Brain microvascular endothelial cell (primary cell): ENCODE measurements around the gene SBF2.

ENCODE experiments used
- DNase-seq: peaks from one replicate; pipeline ENCODE4 v3.0.0-alpha.2; 2020
- H3K27ac ChIP-seq: fragments of 250-450 bp; sonication (Bioruptor Pico); 2 replicates; pipeline ENCODE4 v1.5.1; 2020; ENCODE audit warnings: mild to moderate bottlenecking, moderate library complexity
- H3K27me3 ChIP-seq: fragments of 250-450 bp; sonication (Bioruptor Pico); replicated peaks from 2 replicates; pipeline ENCODE4 v1.5.1; 2020; ENCODE audit warnings: mild to moderate bottlenecking
- H3K36me3 ChIP-seq: fragments of 250-450 bp; sonication (Bioruptor Pico); replicated peaks from 2 replicates; pipeline ENCODE4 v1.5.1; 2020; ENCODE audit warnings: mild to moderate bottlenecking
- H3K4me3 ChIP-seq: 2 replicates; pipeline ENCODE4 v1.5.1; 2011; ENCODE audit warnings: low read depth, mild to moderate bottlenecking, control low read depth, low read length, moderate library complexity
- in situ Hi-C: cut with HindIII; loops from 2 replicates; pipeline ENCODE4 v1.10.0; 2017; ENCODE audit warnings: low sequenced_read_pairs, low pct_ligation_motif_present
- TF ChIP-seq, protein P1 (sequence below): IDR thresholded peaks from 2 replicates; pipeline ENCODE4 v1.5.1; 2011; ENCODE audit warnings: low read depth, mild to moderate bottlenecking, moderate library complexity, low read length, control low read depth, inconsistent platforms; ENCODE audit errors: missing control alignments

SBF2 gene

DNA sequence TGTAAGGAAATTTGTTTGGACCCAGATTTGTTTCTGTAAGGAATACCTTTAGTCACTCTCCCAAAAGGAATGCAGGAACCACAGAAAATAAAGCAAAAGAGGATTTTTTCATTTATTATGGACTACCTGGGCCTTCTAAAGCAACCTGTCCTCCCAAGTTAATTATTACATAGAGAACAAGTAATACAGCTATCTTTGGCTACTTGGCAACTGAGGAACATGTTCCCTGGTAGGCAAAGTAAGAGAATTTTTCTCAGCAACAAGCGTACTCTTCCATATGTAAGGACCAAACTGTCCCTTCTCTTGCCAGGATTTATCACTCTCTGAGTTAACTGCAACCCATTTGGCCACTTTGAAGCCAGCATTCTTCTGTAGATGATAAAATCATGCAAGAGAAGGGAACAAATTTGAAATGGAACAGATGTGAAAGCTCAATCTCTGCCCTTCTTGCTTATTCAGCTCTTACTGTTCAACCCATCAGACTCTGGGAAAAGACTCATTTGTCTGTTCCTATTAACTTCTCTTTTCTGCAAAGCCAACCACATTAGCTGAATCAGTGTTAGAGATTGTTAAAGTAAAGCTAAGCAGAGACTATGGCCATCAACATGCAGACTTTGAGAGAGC, 440.0 kb downstream of the SBF2 start:
- in situ Hi-C loops: no loop called here
- H3K27ac ChIP-seq: no peak overlapping the region

DNA sequence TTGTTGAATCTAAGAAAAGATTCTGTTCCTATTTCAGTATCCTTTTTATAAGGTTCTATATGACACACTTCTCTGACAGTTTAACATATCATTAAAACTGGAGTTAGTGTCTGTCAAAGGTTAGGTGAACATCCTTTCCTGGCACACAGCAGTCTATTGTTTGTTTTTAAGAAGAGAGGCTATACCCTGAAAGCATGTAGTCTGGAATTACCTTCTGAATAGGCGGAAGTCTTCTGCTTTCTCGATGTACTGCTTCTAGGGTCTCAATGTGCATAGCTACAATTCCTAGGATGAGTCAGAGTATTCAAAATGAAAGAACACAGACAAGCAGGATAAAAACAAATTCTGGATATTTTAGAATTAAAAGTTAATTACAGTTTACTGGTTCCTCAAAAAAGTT, 441.6 kb downstream of the SBF2 start:
- Histone ChIP-seq H3K36me3 (no peaks in the 10 kb centered on the region), H3K4me3 (no peak overlapping the region), H3K27ac (peak overlapping the region; percentile 54), H3K27me3 (no peaks in the 10 kb centered on the region)
- TF ChIP-seq, protein P1, sequence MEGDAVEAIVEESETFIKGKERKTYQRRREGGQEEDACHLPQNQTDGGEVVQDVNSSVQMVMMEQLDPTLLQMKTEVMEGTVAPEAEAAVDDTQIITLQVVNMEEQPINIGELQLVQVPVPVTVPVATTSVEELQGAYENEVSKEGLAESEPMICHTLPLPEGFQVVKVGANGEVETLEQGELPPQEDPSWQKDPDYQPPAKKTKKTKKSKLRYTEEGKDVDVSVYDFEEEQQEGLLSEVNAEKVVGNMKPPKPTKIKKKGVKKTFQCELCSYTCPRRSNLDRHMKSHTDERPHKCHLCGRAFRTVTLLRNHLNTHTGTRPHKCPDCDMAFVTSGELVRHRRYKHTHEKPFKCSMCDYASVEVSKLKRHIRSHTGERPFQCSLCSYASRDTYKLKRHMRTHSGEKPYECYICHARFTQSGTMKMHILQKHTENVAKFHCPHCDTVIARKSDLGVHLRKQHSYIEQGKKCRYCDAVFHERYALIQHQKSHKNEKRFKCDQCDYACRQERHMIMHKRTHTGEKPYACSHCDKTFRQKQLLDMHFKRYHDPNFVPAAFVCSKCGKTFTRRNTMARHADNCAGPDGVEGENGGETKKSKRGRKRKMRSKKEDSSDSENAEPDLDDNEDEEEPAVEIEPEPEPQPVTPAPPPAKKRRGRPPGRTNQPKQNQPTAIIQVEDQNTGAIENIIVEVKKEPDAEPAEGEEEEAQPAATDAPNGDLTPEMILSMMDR: no peak
- peak; percentile 35 for DNase-seq
- in situ Hi-C loops: no loop called here

More for the DNA sequence above, 440.0 kb downstream of the SBF2 start:
- H3K4me3 ChIP-seq: no peak overlapping the region
- no peaks in the 10 kb centered on the region for H3K27me3 ChIP-seq
- TF ChIP-seq, protein P1: no peak
- DNase-seq: no peak
- no peaks in the 10 kb centered on the region for H3K36me3 ChIP-seq

DNA sequence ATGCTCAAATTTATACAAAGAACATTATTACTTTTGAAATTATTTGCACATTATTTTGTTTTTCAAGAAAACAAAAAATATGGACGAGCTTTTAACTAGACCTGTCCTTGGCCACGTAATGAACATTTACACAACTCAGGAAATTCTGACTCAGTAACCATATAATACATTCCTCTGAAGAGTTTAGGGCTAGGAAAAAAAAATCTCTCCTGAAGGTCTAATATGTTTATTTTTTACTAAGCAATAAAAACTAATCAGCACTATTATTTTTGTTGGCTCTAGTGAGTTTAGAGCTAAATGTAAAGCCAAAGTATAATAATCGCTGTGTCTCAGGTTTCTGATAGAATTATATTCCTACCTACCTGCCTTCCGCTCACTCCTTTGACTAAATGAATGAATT, 442.7 kb downstream of the SBF2 start:
- H3K36me3 ChIP-seq: no peaks in the 10 kb centered on the region
- no peak for DNase-seq
- in situ Hi-C loops: no loop called here
- H3K4me3 ChIP-seq: no peak overlapping the region
- TF ChIP-seq, protein P1: no peak
- peak overlapping the region; percentile 54 for H3K27ac ChIP-seq
- no peaks in the 10 kb centered on the region for H3K27me3 ChIP-seq

DNA sequence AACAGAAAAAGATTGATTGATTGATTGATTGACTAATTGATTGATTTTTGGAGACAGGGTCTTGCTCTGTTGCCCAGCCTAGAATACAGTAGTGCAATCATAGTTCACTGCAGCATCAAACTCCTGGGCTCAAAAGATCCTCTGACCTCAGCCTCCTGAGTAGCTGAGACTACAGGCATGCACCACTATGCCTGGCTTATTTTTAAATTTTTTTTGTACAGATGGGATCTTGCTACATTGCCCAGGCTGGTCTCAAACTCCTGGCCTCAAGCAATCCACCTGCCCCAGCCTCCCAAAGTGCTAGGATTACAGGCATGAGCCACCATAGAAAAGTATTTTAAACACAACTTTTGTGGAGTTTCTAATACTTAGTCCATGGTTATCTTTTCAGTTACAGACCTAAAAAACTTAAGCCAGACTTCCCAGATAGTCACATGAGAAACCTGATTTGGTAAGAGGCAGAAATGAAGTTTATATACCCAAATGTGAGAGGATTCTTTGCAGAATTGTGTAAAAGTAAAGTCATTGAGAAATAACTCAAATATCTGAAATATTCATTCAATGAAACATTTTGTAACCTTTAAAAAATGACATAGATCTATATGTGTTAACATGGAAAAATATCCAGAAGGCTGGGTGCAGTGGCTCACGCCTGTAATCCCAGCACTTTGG, 443.7 kb downstream of the SBF2 start:
- in situ Hi-C loops: no loop called here
- no peaks in the 10 kb centered on the region for H3K27me3 ChIP-seq
- H3K4me3 ChIP-seq: no peak overlapping the region
- TF ChIP-seq, protein P1: no peak
- DNase-seq: no peak
- H3K27ac ChIP-seq: no peak overlapping the region
- H3K36me3 ChIP-seq: no peaks in the 10 kb centered on the region

DNA sequence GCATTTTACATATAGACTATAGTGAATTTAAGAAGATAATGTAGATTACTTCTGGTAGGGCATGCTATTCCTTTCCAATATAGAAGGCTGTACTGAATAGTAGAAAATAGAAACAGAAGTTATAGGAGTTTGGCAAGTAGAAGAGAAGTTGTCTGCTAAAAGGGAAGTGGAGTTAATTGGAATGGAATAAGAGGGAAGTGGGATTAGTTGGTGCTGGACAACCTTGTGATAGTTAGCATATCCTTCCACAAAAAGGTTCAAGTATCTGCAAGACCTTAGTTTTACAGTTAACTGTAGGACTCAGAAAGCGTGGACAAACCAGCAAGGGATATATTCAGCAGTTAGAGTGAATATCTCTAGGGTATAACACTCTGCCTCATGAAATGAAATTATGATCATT, 444.6 kb downstream of the SBF2 start:
- DNase-seq: no peak
- in situ Hi-C loops: no loop called here
- no peaks in the 10 kb centered on the region for H3K36me3 ChIP-seq
- TF ChIP-seq, protein P1: no peak
- no peak overlapping the region for H3K4me3 ChIP-seq
- H3K27ac ChIP-seq: no peak overlapping the region
- no peaks in the 10 kb centered on the region for H3K27me3 ChIP-seq
